RCC 7860 (cell line): Measurements from ENCODE around the gene PKLR.
A peak's percentile ranks its signal among the peaks of the same experiment; 100 is the strongest.
"Not testable (repeated sequence)": the region's sequence is repeated elsewhere in the genome, so short reads cannot be mapped to it uniquely, and the experiment has no call there.

Experiments used
- DNase-seq: peaks from one replicate; pipeline ENCODE4 v3.0.0-alpha.2; 2015; ENCODE audit warnings: low spot score
- FAIRE-seq: peaks from 2 replicates; lab custom pipeline; 2012; peaks lifted over from hg19 to GRCh38; lab: Jason Lieb, UNC

The PKLR gene

GRCh38 chr1:155260276-155260675 is 41.0 kb downstream of the PKLR start:
- FAIRE-seq = no peak
- DNase-seq = no peak

- DNase-seq = no peak
- no peak for FAIRE-seq
These were observed 45.0 kb downstream of the PKLR start for GRCh38 chr1:155256058-155256852.

- DNase-seq (peak; percentile 45), FAIRE-seq (no peak)
These were observed 45.8 kb downstream of the PKLR start, which contains the start of gene ENTREP3 for GRCh38 chr1:155255243-155256007. Gene ENTREP3, minus strand, starts transcription at chr1:155255483. Its CDS starts 606 bp downstream, at chr1:155254877.

GRCh38 chr1:155254714-155255242 is 46.5 kb downstream of the PKLR start:
- DNase-seq = no peak
- no peak for FAIRE-seq

GRCh38 chr1:155254228-155254713 is 47.0 kb downstream of the PKLR start:
- FAIRE-seq (no peak), DNase-seq (no peak)

GRCh38 chr1:155253797-155254196 is 47.4 kb downstream of the PKLR start:
- FAIRE-seq (no peak), DNase-seq (peak; percentile 14)

GRCh38 chr1:155253208-155253607 is 48.0 kb downstream of the PKLR start:
- FAIRE-seq = no peak
- DNase-seq = no peak

- no peak for FAIRE-seq
These were observed 49.7 kb downstream of the PKLR start for GRCh38 chr1:155251566-155251965.

GRCh38 chr1:155250633-155251449 is 50.4 kb downstream of the PKLR start:
- FAIRE-seq = no peak
- DNase-seq = peak; percentile 83

More at GRCh38 chr1:155251566-155251965, 49.7 kb downstream of the PKLR start:
- DNase-seq = no peak

- DNase-seq (no peak), FAIRE-seq (no peak)
These were observed 51.0 kb downstream of the PKLR start for GRCh38 chr1:155250246-155250632.

- no peak for FAIRE-seq
- DNase-seq = no peak
These were observed 53.3 kb downstream of the PKLR start for GRCh38 chr1:155247667-155248553.

GRCh38 chr1:155246796-155247195 is 54.4 kb downstream of the PKLR start:
- not testable (repeated sequence) for FAIRE-seq, DNase-seq

GRCh38 chr1:155245163-155245524 is 56.1 kb downstream of the PKLR start:
- no peak for FAIRE-seq
- DNase-seq = no peak

GRCh38 chr1:155244368-155245162 is 56.7 kb downstream of the PKLR start:
- DNase-seq = peak; percentile 95
- peak; percentile 74 for FAIRE-seq

GRCh38 chr1:155242805-155243358 is 58.4 kb downstream of the PKLR start:
- DNase-seq = no peak
- FAIRE-seq = no peak

- FAIRE-seq (no peak), DNase-seq (peak; percentile 7)
These were observed 59.4 kb downstream of the PKLR start for GRCh38 chr1:155241841-155242264.

- FAIRE-seq (no peak), DNase-seq (peak; percentile 65)
These were observed 60.1 kb downstream of the PKLR start for GRCh38 chr1:155241069-155241679.
